C4-2B (cell line): Measurements from ENCODE around the gene GP9.

Experiments used
- ZFX ChIP-seq: fragments of 450-650 bp; IDR thresholded peaks from 2 replicates; pipeline ENCODE4 v1.6.1; 2017
- TF ChIP-seq, protein P1 (sequence below): fragments of 450-650 bp; conservative IDR thresholded peaks from 2 replicates; pipeline ENCODE4 v1.5.1; 2017; ENCODE audit warnings: mild to moderate bottlenecking

DNA sequence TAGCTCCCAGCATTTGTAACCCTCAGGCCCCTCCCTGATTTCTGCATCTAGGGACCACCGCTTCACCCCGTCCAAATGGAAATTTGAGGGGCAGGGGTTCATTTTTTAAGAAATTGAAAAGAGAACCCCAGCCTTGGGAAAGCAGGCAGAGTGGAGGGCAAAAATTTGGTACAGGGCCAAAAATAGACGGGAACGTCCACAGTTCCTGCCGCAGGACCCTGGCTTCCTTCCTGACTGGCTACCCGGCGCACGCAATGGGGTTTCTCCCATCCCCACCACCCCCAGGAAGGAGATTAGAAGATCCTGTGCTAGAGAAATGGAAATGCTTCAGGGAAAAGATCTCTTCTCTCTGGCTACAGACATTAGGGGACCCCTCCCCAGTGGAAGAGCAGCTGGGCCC, 20.9 kb downstream of the GP9 start:
- TF ChIP-seq, protein P1, sequence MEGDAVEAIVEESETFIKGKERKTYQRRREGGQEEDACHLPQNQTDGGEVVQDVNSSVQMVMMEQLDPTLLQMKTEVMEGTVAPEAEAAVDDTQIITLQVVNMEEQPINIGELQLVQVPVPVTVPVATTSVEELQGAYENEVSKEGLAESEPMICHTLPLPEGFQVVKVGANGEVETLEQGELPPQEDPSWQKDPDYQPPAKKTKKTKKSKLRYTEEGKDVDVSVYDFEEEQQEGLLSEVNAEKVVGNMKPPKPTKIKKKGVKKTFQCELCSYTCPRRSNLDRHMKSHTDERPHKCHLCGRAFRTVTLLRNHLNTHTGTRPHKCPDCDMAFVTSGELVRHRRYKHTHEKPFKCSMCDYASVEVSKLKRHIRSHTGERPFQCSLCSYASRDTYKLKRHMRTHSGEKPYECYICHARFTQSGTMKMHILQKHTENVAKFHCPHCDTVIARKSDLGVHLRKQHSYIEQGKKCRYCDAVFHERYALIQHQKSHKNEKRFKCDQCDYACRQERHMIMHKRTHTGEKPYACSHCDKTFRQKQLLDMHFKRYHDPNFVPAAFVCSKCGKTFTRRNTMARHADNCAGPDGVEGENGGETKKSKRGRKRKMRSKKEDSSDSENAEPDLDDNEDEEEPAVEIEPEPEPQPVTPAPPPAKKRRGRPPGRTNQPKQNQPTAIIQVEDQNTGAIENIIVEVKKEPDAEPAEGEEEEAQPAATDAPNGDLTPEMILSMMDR = no peak
- TF ChIP-seq ZFX = no peak
